Neural cell (in vitro differentiated cells): ENCODE measurements around the gene ALDH1A3. TPM values are rescaled to one million over a fixed set of nuclear protein-coding genes. Genes with fewer than 3 reads are reported as not detected.

Source experiments
- H2AFZ ChIP-seq: fragments of 200-600, 300-800 bp; sonication (generic), shearing (Covaris generic); 2 replicates; pipeline ENCODE4 v1.6.0; 2014; ENCODE audit warnings: low read depth, mild to moderate bottlenecking, antibody characterized with exemption, low read length, moderate library complexity
- H3F3A ChIP-seq: fragments of 200-600 bp; shearing (Covaris generic); 2 replicates; pipeline ENCODE4 v1.6.1; 2016; ENCODE audit warnings: mild to moderate bottlenecking, moderate library complexity, mixed read lengths, antibody characterized with exemption, low read length; ENCODE audit not compliant: insufficient read depth, poor library complexity, severe bottlenecking
- H3K27ac ChIP-seq: fragments of 200-600, 300-800 bp; sonication (generic), shearing (Covaris generic); 2 replicates; pipeline ENCODE4 v1.5.1; 2014; ENCODE audit warnings: mild to moderate bottlenecking, low read length, moderate library complexity
- H3K27me3 ChIP-seq: fragments of 300-800, 200-600 bp; sonication (generic), shearing (Covaris generic); 2 replicates; pipeline ENCODE4 v1.6.0; 2014; ENCODE audit warnings: mild to moderate bottlenecking, low read depth, low read length, moderate library complexity; ENCODE audit not compliant: insufficient read depth
- H3K36me3 ChIP-seq: fragments of 300-800, 200-600 bp; sonication (generic), shearing (Covaris generic); 2 replicates; pipeline ENCODE4 v1.5.1; 2014; ENCODE audit warnings: mild to moderate bottlenecking, antibody characterized with exemption, low read length, moderate library complexity; ENCODE audit not compliant: insufficient read depth
- H3K4me2 ChIP-seq: fragments of 300-800, 200-600 bp; sonication (generic), shearing (Covaris generic); 2 replicates; pipeline ENCODE4 v1.6.0; 2014; ENCODE audit warnings: mild to moderate bottlenecking, low read length
- H3K4me3 ChIP-seq: fragments of 300-800, 200-600 bp; sonication (generic), shearing (Covaris generic); 2 replicates; pipeline ENCODE4 v1.5.1; 2014; ENCODE audit warnings: mild to moderate bottlenecking, low read length, moderate library complexity
- H3K79me2 ChIP-seq: fragments of 200-600 bp; shearing (Covaris generic); replicated peaks from 2 replicates; pipeline ENCODE4 v1.6.0; 2014; ENCODE audit warnings: mild to moderate bottlenecking, low read length, moderate library complexity; ENCODE audit not compliant: insufficient read depth
- H3K9ac ChIP-seq: fragments of 300-800, 200-600 bp; sonication (generic), shearing (Covaris generic); 2 replicates; pipeline ENCODE4 v1.6.1; 2016; ENCODE audit warnings: mild to moderate bottlenecking, low read length, mixed read lengths
- H3K9me2 ChIP-seq: fragments of 200-600 bp; shearing (Covaris generic); 2 replicates; pipeline ENCODE4 v1.6.1; 2016; ENCODE audit warnings: mild to moderate bottlenecking, low read length, mixed read lengths; ENCODE audit not compliant: insufficient read depth
- H3K9me3 ChIP-seq: fragments of 200-600, 300-800 bp; sonication (generic), shearing (Covaris generic); 2 replicates; pipeline ENCODE4 v1.6.1; 2016; ENCODE audit warnings: mild to moderate bottlenecking, mixed run types, low read length, moderate library complexity, mixed read lengths
- H4K20me1 ChIP-seq: fragments of 200-600 bp; shearing (Covaris generic); 2 replicates; pipeline ENCODE4 v1.6.1; 2016; ENCODE audit warnings: mild to moderate bottlenecking, mixed run types; ENCODE audit not compliant: insufficient read depth
- CTCF ChIP-seq: fragments of 450-650 bp; IDR thresholded peaks from 2 replicates; pipeline ENCODE4 v1.5.1; 2014; ENCODE audit warnings: antibody characterized with exemption, mild to moderate bottlenecking, moderate library complexity; ENCODE audit not compliant: poor library complexity, severe bottlenecking
- EP300 ChIP-seq: fragments of 450-650 bp; conservative IDR thresholded peaks from 2 replicates; pipeline ENCODE4 v1.6.1; 2014; ENCODE audit warnings: antibody characterized with exemption, mild to moderate bottlenecking, moderate library complexity; ENCODE audit not compliant: poor library complexity, severe bottlenecking
- EZH2 ChIP-seq: fragments of 200-600, 300-800 bp; shearing (Covaris generic), sonication (generic); IDR thresholded peaks from 2 replicates; pipeline ENCODE4 v1.6.1; 2014; ENCODE audit warnings: antibody characterized with exemption, low read length, borderline replicate concordance, mild to moderate bottlenecking; ENCODE audit not compliant: insufficient read depth, poor library complexity, severe bottlenecking
- MXI1 ChIP-seq: fragments of 450-650 bp; conservative IDR thresholded peaks from 2 replicates; pipeline ENCODE4 v1.6.1; 2014; ENCODE audit warnings: antibody characterized with exemption, mild to moderate bottlenecking; ENCODE audit not compliant: poor library complexity, severe bottlenecking
- POLR2AphosphoS5 ChIP-seq: IDR thresholded peaks from 2 replicates; pipeline ENCODE4 v1.6.1; 2012
- RAD21 ChIP-seq: fragments of 450-650 bp; conservative IDR thresholded peaks from 2 replicates; pipeline ENCODE4 v1.6.1; 2014; ENCODE audit warnings: antibody characterized with exemption, mild to moderate bottlenecking, moderate library complexity
- SMC3 ChIP-seq: fragments of 450-650 bp; conservative IDR thresholded peaks from 2 replicates; pipeline ENCODE4 v1.6.1; 2014; ENCODE audit warnings: antibody characterized with exemption, mild to moderate bottlenecking, moderate library complexity; ENCODE audit not compliant: poor library complexity
- TAF1 ChIP-seq: IDR thresholded peaks from 2 replicates; pipeline ENCODE4 v1.6.1; 2012; ENCODE audit warnings: low read depth
- polyA plus RNA-seq: library from polyadenylated mRNA; depleted of rRNA; stranded (reverse); fragments of >200 nt; gene quantifications from 2 replicates; pipeline ENCODE4 v1.2.3, GENCODE V29; 2014
- TF ChIP-seq, protein P1 (sequence below): IDR thresholded peaks from 2 replicates; pipeline ENCODE4 v1.6.1; 2012; ENCODE audit warnings: borderline replicate concordance

Gene ALDH1A3
- polyA plus RNA-seq, 1 donor from 2014 or later, result 0.06 TPM

GRCh38 chr15:100880897-100881242, 1.2 kb downstream of the ALDH1A3 start:
- Histone ChIP-seq H3K27ac (no peak overlapping the region), H4K20me1 (no peaks in the 10 kb centered on the region), H3K79me2 (no peaks in the 10 kb centered on the region), H3K9me3 (no peaks in the 10 kb centered on the region), H3K9me2 (no peaks in the 10 kb centered on the region), H3K27me3 (peaks cover 74% of the 10 kb centered on the region), H3K36me3 (no peaks in the 10 kb centered on the region), H3K9ac (no peak overlapping the region), H3K4me3 (no peak overlapping the region), H2AFZ (no peak overlapping the region), H3F3A (no peaks in the 10 kb centered on the region), H3K4me2 (no peak overlapping the region)
- TF ChIP-seq RAD21 (no peak), MXI1 (no peak)
- TF ChIP-seq, protein P1, sequence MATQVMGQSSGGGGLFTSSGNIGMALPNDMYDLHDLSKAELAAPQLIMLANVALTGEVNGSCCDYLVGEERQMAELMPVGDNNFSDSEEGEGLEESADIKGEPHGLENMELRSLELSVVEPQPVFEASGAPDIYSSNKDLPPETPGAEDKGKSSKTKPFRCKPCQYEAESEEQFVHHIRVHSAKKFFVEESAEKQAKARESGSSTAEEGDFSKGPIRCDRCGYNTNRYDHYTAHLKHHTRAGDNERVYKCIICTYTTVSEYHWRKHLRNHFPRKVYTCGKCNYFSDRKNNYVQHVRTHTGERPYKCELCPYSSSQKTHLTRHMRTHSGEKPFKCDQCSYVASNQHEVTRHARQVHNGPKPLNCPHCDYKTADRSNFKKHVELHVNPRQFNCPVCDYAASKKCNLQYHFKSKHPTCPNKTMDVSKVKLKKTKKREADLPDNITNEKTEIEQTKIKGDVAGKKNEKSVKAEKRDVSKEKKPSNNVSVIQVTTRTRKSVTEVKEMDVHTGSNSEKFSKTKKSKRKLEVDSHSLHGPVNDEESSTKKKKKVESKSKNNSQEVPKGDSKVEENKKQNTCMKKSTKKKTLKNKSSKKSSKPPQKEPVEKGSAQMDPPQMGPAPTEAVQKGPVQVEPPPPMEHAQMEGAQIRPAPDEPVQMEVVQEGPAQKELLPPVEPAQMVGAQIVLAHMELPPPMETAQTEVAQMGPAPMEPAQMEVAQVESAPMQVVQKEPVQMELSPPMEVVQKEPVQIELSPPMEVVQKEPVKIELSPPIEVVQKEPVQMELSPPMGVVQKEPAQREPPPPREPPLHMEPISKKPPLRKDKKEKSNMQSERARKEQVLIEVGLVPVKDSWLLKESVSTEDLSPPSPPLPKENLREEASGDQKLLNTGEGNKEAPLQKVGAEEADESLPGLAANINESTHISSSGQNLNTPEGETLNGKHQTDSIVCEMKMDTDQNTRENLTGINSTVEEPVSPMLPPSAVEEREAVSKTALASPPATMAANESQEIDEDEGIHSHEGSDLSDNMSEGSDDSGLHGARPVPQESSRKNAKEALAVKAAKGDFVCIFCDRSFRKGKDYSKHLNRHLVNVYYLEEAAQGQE, result no peak

GRCh38 chr15:100881573-100882336, 2.1 kb downstream of the ALDH1A3 start:
- Histone ChIP-seq H3K27me3 (peaks cover 72% of the 10 kb centered on the region), H3K27ac (no peak overlapping the region), H3K9me2 (no peaks in the 10 kb centered on the region), H3F3A (no peaks in the 10 kb centered on the region), H2AFZ (no peak overlapping the region), H3K4me3 (no peak overlapping the region), H3K9ac (no peak overlapping the region), H3K9me3 (no peaks in the 10 kb centered on the region), H4K20me1 (no peaks in the 10 kb centered on the region), H3K79me2 (no peaks in the 10 kb centered on the region), H3K36me3 (no peaks in the 10 kb centered on the region), H3K4me2 (no peak overlapping the region)
- TF ChIP-seq, protein P1, result no peak
- TF ChIP-seq EZH2 (no peak), CTCF (no peak), POLR2AphosphoS5 (no peak), SMC3 (no peak), RAD21 (no peak), EP300 (no peak), TAF1 (no peak)
